ENCODE measurements around the gene CEP170B. TPM values are rescaled to one million over a fixed set of nuclear protein-coding genes. Genes with fewer than 3 reads are reported as not detected.

CEP170B gene
- total RNA-seq (2016; rRNA removed; fragmentation: Illumina TruSeq; extraction: Trizol): 4.4 and 8.8 TPM in 2 replicates
- 1.9 and 3.8 TPM in 2 replicates for total RNA-seq (2016; cell fraction: cytosol; rRNA removed; fragmentation: Illumina TruSeq; extraction: Trizol; ENCODE audit: low read depth)
- total RNA-seq (2016; cell fraction: insoluble cytoplasmic fraction; rRNA removed; fragmentation: Illumina TruSeq; extraction: Trizol): 3.5 and 8.9 TPM in 2 replicates
- 2.8 and 3.2 TPM in 2 replicates for total RNA-seq (2016; cell fraction: membrane; rRNA removed; fragmentation: Illumina TruSeq; extraction: Trizol)
- 7.2 and 8.8 TPM in 2 replicates for total RNA-seq (2016; cell fraction: nucleus; rRNA removed; fragmentation: Illumina TruSeq; extraction: Trizol)
- 4.3 and 6.2 TPM in 2 replicates for polyA plus RNA-seq (2011; rRNA removed)
- 3.5 and 4.9 TPM in 2 replicates for polyA plus RNA-seq (2011; cell fraction: cytosol; rRNA removed)
- 25.2 and 37.7 TPM in 2 replicates for polyA plus RNA-seq (2011; cell fraction: nucleus; rRNA removed)
- polyA plus RNA-seq (2012): 7.4 and 10.5 TPM in 2 replicates
- 0.50 and 0.58 TPM in 2 replicates for polyA plus RNA-seq (2016; cell fraction: cytosol; fragmentation: Illumina TruSeq; extraction: Trizol; ENCODE audit: low read depth)
- polyA plus RNA-seq (2016; cell fraction: insoluble cytoplasmic fraction; fragmentation: Illumina TruSeq; extraction: Trizol; ENCODE audit: low read depth): 4.9 and 7.1 TPM in 2 replicates
- polyA plus RNA-seq (2016; cell fraction: membrane; fragmentation: Illumina TruSeq; extraction: Trizol; ENCODE audit: low read depth): 1.8 and 2.2 TPM in 2 replicates
- polyA plus RNA-seq (2016; cell fraction: nucleus; fragmentation: Illumina TruSeq; extraction: Trizol; ENCODE audit: insufficient read depth, low read depth): 43.8 and 50.2 TPM in 2 replicates
- 6.4 and 7.9 TPM in 2 replicates for polyA minus RNA-seq (2011; rRNA and poly(A)+ RNA removed; ENCODE audit: low replicate concordance)
- polyA minus RNA-seq (2011; cell fraction: cytosol; rRNA and poly(A)+ RNA removed): 4.6 and 7.0 TPM in 2 replicates
- polyA minus RNA-seq (2011; cell fraction: nucleus; rRNA and poly(A)+ RNA removed): 4.1 and 5.7 TPM in 2 replicates
- percentile 51 among the genes with signal in this experiment for Bru-seq, nascent RNA
- percentile 83 among the genes with signal in this experiment for BruChase-seq, experiment 1, labeled RNA remaining after a 6-hour chase
- BruChase-seq, experiment 2, labeled RNA remaining after a 2-hour chase: percentile 69 among the genes with signal in this experiment
- long read RNA-seq, experiment 1, partial matches to known transcripts: 0 of 3 reads
- long read RNA-seq, experiment 1, other reads (novel, unspliced or antisense): 3 of 3 reads
- long read RNA-seq, experiment 2, partial matches to known transcripts: 46 of 62 reads
- long read RNA-seq, experiment 2, other reads (novel, unspliced or antisense): 16 of 62 reads

- FAIRE-seq (no peak), ATAC-seq (peak; percentile 48), DNase-seq (ENCODE audit: low spot score) (no peak)
- peaks cover 5% of the 10 kb centered on the region for H4K20me1 ChIP-seq (ENCODE audit: insufficient read depth, low read length)
- in situ Hi-C loops (cut with HindIII; ENCODE audit: extremely low pct_ligation_motif_present, low pct_unique_long_range_greater_than_20kb): loop anchor here (5.0 kb wide), 2 partner anchors 38 to 98 kb away; no protein-coding TSS in a partner anchor
- H3K9me3 ChIP-seq (ENCODE audit: low read length): no peaks in the 10 kb centered on the region
- H3K4me3 ChIP-seq (replicated peaks in 1 of 3; ENCODE audit: insufficient read depth in 1 of 3, low read depth in 2 of 3, low read length in 3 of 3): peak within 1 kb of the TSS; percentile 84 to 91 (median 89)
- CTCF ChIA-PET (ENCODE audit: low intra/inter-chr PET ratio, low total read pairs): no interaction called here
- H3K79me2 ChIP-seq (ENCODE audit: insufficient read depth, low read length): peaks cover 38% of the 10 kb centered on the region
- peak within 1 kb of the TSS; percentile 86 for H3K27ac ChIP-seq (ENCODE audit: extremely low read length, insufficient read depth, low read length)
- peaks cover 25% of the 10 kb centered on the region for H3K4me1 ChIP-seq (ENCODE audit: insufficient read depth, low read length)
- no CpG with 5 or more reads among the region's 88 CpGs for WGBS (ENCODE audit: low lambda C conversion rate)
- peaks cover 2 to 10% of the 10 kb centered on the region in 2 experiments; a peak in 4 of 5 replicates for H3K36me3 ChIP-seq (replicated peaks in 1 of 2; ENCODE audit: control insufficient read depth in 1 of 2, insufficient read depth in 2 of 2, low read length in 2 of 2)
- POLR2A ChIA-PET: interaction anchor here (0.6 to 1.9 kb wide), 20 partner anchors 9 to 449 kb away, joined by 3 to 21 read pairs (median 5); partner anchors contain the start of genes AKT1, INF2, PACS2 and SIVA1
- no peaks in the 10 kb centered on the region; a peak in 1 of 5 replicates for H3K27me3 ChIP-seq (ENCODE audit: control insufficient read depth in 1 of 2, insufficient read depth in 2 of 2, low read length in 2 of 2)
- peak within 1 kb of the TSS; percentile 87 for H3K4me2 ChIP-seq (ENCODE audit: low read depth, low read length)
- H2AFZ ChIP-seq (ENCODE audit: low read length): no peak within 1 kb of the TSS
- intact Hi-C loops (cut with micrococcal nuclease; ENCODE audit: unreplicated experiment): loop anchor here (2.0 kb wide), 2 partner anchors 38 to 96 kb away; no protein-coding TSS in a partner anchor
- no TSS peak for BruUV-seq (replicated peaks)
- H3K9ac ChIP-seq (ENCODE audit: insufficient read depth, low read depth, low read length): peak within 1 kb of the TSS; percentile 80
- TF ChIP-seq JUNB (CRISPR knock-in tag; IDR thresholded peaks at IDR 0.05; ENCODE audit: borderline replicate concordance) (no peak), GABPB1 (CRISPR knock-in tag; IDR thresholded peaks at IDR 0.05) (no peak), ZBTB49 (CRISPR knock-in tag; IDR thresholded peaks at IDR 0.05; ENCODE audit: borderline replicate concordance) (no peak), KDM1A (CRISPR knock-in tag; IDR thresholded peaks at IDR 0.05) (no peak), SNAPC2 (CRISPR knock-in tag; IDR thresholded peaks at IDR 0.05) (no peak), ZNF558 (CRISPR knock-in tag; IDR thresholded peaks at IDR 0.05; ENCODE audit: borderline replicate concordance) (no peak), ATF7-NPFF (CRISPR knock-in tag; IDR thresholded peaks at IDR 0.05; ENCODE audit: low read depth) (peak; percentile 25; the same call in 1 of the 2 replicates), MIXL1 (CRISPR knock-in tag; IDR thresholded peaks at IDR 0.05) (no peak), FOXJ3 (CRISPR knock-in tag; IDR thresholded peaks at IDR 0.05; ENCODE audit: borderline replicate concordance) (no peak), HOXA3 (CRISPR knock-in tag; IDR thresholded peaks at IDR 0.05) (no peak; the same call in 1 of the 2 replicates), ATF4 (CRISPR knock-in tag; IDR thresholded peaks at IDR 0.05) (no peak), BRD4 (CRISPR knock-in tag; IDR thresholded peaks at IDR 0.05) (no peak), HOXA7 (CRISPR knock-in tag; IDR thresholded peaks at IDR 0.05) (no peak), GABPA (IDR thresholded peaks at IDR 0.05; ENCODE audit: low read depth, low read length) (peak; percentile 4), GABPA (CRISPR knock-in tag; IDR thresholded peaks at IDR 0.05; ENCODE audit: low read depth) (no peak), NFKBIZ (CRISPR knock-in tag; IDR thresholded peaks at IDR 0.05) (no peak), PHF21A (CRISPR knock-in tag; IDR thresholded peaks at IDR 0.05) (no peak)
Observed at GRCh38 chr14:104865081-104865630, at the start of gene CEP170B. CEP170B (plus strand) TSS chr14:104865268; CDS start chr14:104868451, 3,183 bp downstream.
